HCT116 (cell line): ENCODE measurements around the gene CD160. TPM values are rescaled to one million over a fixed set of nuclear protein-coding genes. Genes with fewer than 3 reads are reported as not detected.

Experiments used
- ATAC-seq: fragments of 200-7000 bp; cut with Tn5 transposase; 2 replicates; pipeline ENCODE4 v1.9.1; 2020; ENCODE audit warnings: mild to moderate bottlenecking, moderate library complexity
- BruUV-seq: library from RNA; stranded (reverse); fragments of 400-500 nt; replicated peaks from 2 replicates; lab custom pipeline; 2021; lab: Mats Ljungman, UMichigan
- CTCF ChIA-PET: fragments of 300-600 bp; sonication (Branson Sonifier 250); formaldehyde crosslinking; loops from one replicate; lab custom pipeline; 2021; ENCODE audit warnings: antibody characterized with exemption; lab: Charles Lee
- POLR2A ChIA-PET: fragments of 300-600, 350-600 bp; sonication (Branson Sonifier 250); formaldehyde crosslinking; loops from one replicate; lab custom pipeline; 2021; ENCODE audit warnings: antibody characterized with exemption; lab: Charles Lee
- RAD21 ChIA-PET, 2 experiments: fragments of 300-600 bp; sonication (Branson Sonifier 250); formaldehyde crosslinking; loops; one replicate each; lab custom pipeline; 2023; ENCODE audit warnings: low total read pairs in 2 of 2; ENCODE audit not compliant: uncharacterized antibody in 2 of 2, unreplicated experiment in 2 of 2, low non-redundant PET in 1 of 2; lab: Charles Lee
- DNase-seq: peaks from one replicate; pipeline ENCODE4 v3.0.0-alpha.2; 2010; ENCODE audit warnings: low read depth, low spot score
- H2AFZ ChIP-seq: fragments of 200-600 bp; shearing (Covaris generic), sonication (generic); 2 replicates; pipeline ENCODE4 v1.6.1; 2017; ENCODE audit warnings: low read depth, mixed run types, mixed read lengths, antibody characterized with exemption, low read length; ENCODE audit not compliant: poor library complexity, severe bottlenecking
- H3K27ac ChIP-seq: 2 replicates; pipeline ENCODE4 v1.5.1; 2012; ENCODE audit warnings: low read depth, low read length
- H3K27me3 ChIP-seq: fragments of 200-600 bp; sonication (generic); 2 replicates; pipeline ENCODE4 v1.6.1; 2016; ENCODE audit warnings: mixed run types, low read length, mixed read lengths; ENCODE audit not compliant: insufficient read depth
- H3K36me3 ChIP-seq, 2 experiments: fragments of 200-500 bp in 1 of 2; fragments of 200-600 bp in 1 of 2; sonication (Bioruptor generic) in 1 of 2; sonication (generic) in 1 of 2; 2 replicates each; pipeline versions ENCODE4 v1.5.1 to v1.6.1; 2014 to 2016; ENCODE audit warnings: low read length in 2 of 2, inconsistent platforms in 1 of 2, mixed read lengths in 1 of 2, mixed run types in 1 of 2; ENCODE audit not compliant: insufficient read depth in 2 of 2, control insufficient read depth in 1 of 2
- H3K4me1 ChIP-seq, 2 experiments: fragments of 200-600 bp in 1 of 2; sonication (generic) in 1 of 2; 2 replicates each; pipeline versions ENCODE4 v1.5.1 to v1.6.1; 2012 to 2017; ENCODE audit warnings: low read length in 2 of 2, inconsistent platforms in 1 of 2, mild to moderate bottlenecking in 1 of 2, mixed read lengths in 1 of 2, mixed run types in 1 of 2, moderate library complexity in 1 of 2; ENCODE audit not compliant: insufficient read depth in 2 of 2, control insufficient read depth in 1 of 2
- H3K4me2 ChIP-seq: fragments of 200-600 bp; sonication (generic); 2 replicates; pipeline ENCODE4 v1.6.1; 2017; ENCODE audit warnings: mixed run types, low read length, mixed read lengths
- H3K4me3 ChIP-seq, 2 experiments: fragments of 200-600 bp in 1 of 2; sonication (generic) in 1 of 2; replicated peaks in 1 of 2; 2 replicates each; pipeline ENCODE4 v1.5.1; 2011 to 2016; ENCODE audit warnings: low read length in 2 of 2, control low read depth in 1 of 2, low read depth in 1 of 2, mild to moderate bottlenecking in 1 of 2, mixed read lengths in 1 of 2, mixed run types in 1 of 2
- H3K79me2 ChIP-seq: fragments of 200-600 bp; sonication (generic); 2 replicates; pipeline ENCODE4 v1.6.1; 2017; ENCODE audit warnings: mild to moderate bottlenecking, mixed run types, low read length, moderate library complexity, mixed read lengths; ENCODE audit not compliant: insufficient read depth
- H3K9ac ChIP-seq: fragments of 200-600 bp; sonication (generic); 2 replicates; pipeline ENCODE4 v1.6.1; 2016; ENCODE audit warnings: low read length, mixed read lengths
- H3K9me2 ChIP-seq: fragments of 200-600 bp; sonication (generic), shearing (Covaris generic); 2 replicates; pipeline ENCODE4 v1.6.1; 2017; ENCODE audit warnings: mixed run types, mild to moderate bottlenecking, moderate library complexity; ENCODE audit not compliant: insufficient read depth
- H3K9me3 ChIP-seq, 2 experiments: fragments of 200-500 bp in 1 of 2; fragments of 200-600 bp in 1 of 2; sonication (Bioruptor generic) in 1 of 2; sonication (generic) in 1 of 2; 2 replicates each; pipeline ENCODE4 v1.6.1; 2014 to 2017; ENCODE audit warnings: low read length in 2 of 2, mixed read lengths in 2 of 2, inconsistent platforms in 1 of 2, low read depth in 1 of 2, mild to moderate bottlenecking in 1 of 2, mixed run types in 1 of 2, moderate library complexity in 1 of 2; ENCODE audit not compliant: control insufficient read depth in 1 of 2, insufficient read depth in 1 of 2
- H4K20me1 ChIP-seq: fragments of 200-600 bp; sonication (generic), shearing (Covaris generic); 2 replicates; pipeline ENCODE4 v1.6.1; 2017; ENCODE audit warnings: mixed run types, mild to moderate bottlenecking, moderate library complexity; ENCODE audit not compliant: insufficient read depth
- ATF3 ChIP-seq: IDR thresholded peaks from 2 replicates; pipeline ENCODE4 v1.6.1; 2012
- CBX3 ChIP-seq: IDR thresholded peaks from 2 replicates; pipeline ENCODE4 v1.6.1; 2012; ENCODE audit warnings: low read depth
- REST ChIP-seq: IDR thresholded peaks from 2 replicates; pipeline ENCODE4 v1.6.1; 2012; ENCODE audit warnings: low read depth
- intact Hi-C: fragments of 100-400 bp; cut with micrococcal nuclease; formaldehyde crosslinking; loops from 2 replicates; pipeline ENCODE4 v1.10.0; 2022
- total RNA-seq: library from RNA; stranded (reverse); gene quantifications from one replicate; pipeline ENCODE4 v1.2.1, GENCODE V29; 2021; ENCODE audit not compliant: unreplicated experiment

CD160 gene
- total RNA-seq, 1 experiment from 2014 or later: not detected

- RAD21 ChIA-PET: no interaction called here
- no TSS peak for BruUV-seq
- no peak overlapping the region for H3K9ac ChIP-seq
- H3K36me3 ChIP-seq: no peaks in the 10 kb centered on the region
- ATAC-seq (no peak), DNase-seq (no peak)
- no peak overlapping the region for H3K27ac ChIP-seq
- no peak overlapping the region for H3K4me3 ChIP-seq
- POLR2A ChIA-PET: no interaction called here
- no peak overlapping the region for H3K4me2 ChIP-seq
- no peaks in the 10 kb centered on the region for H4K20me1 ChIP-seq
- peaks cover under 1 to 9% of the 10 kb centered on the region in 2 experiments; a peak in 2 of 4 replicates for H3K4me1 ChIP-seq
- TF ChIP-seq ATF3 (no peak), REST (no peak), CBX3 (no peak)
- TF ChIP-seq, all 23 proteins: peak for 0
- no peaks in the 10 kb centered on the region for H3K9me3 ChIP-seq
- no peak overlapping the region for H2AFZ ChIP-seq
- H3K27me3 ChIP-seq: no peaks in the 10 kb centered on the region
- H3K79me2 ChIP-seq: peaks cover 8% of the 10 kb centered on the region
- no peaks in the 10 kb centered on the region for H3K9me2 ChIP-seq
- intact Hi-C loops: no loop called here
- CTCF ChIA-PET: no interaction called here
Measured at GRCh38 chr1:145788580-145788979, 69.3 kb downstream of the CD160 start.

Other genes starting within 250 kb of the CD160 start
- gene GPR89A, start 111.5 kb upstream of the CD160 start, total RNA-seq: 19.5 TPM
- gene PDZK1, start 12.1 kb upstream of the CD160 start, total RNA-seq: 0.27 TPM
- gene RNF115, start 104.6 kb downstream of the CD160 start, total RNA-seq: 9.5 TPM
- gene POLR3C, start 104.7 kb downstream of the CD160 start, total RNA-seq: 25.4 TPM
- 1.8 TPM for gene NUDT17, start 126.1 kb downstream of the CD160 start, total RNA-seq
- 31.2 TPM for gene PIAS3, start 139.6 kb downstream of the CD160 start, total RNA-seq
- gene ANKRD35, start 166.4 kb downstream of the CD160 start, total RNA-seq: not detected
- gene ITGA10, start 190.6 kb downstream of the CD160 start, total RNA-seq: 0.86 TPM
- gene PEX11B, start 199.2 kb downstream of the CD160 start, total RNA-seq: 20.9 TPM
- gene RBM8A, start 208.0 kb downstream of the CD160 start, total RNA-seq: 195 TPM
- 12.4 TPM for gene LIX1L, start 238.5 kb downstream of the CD160 start, total RNA-seq
- gene ANKRD34A, start 245.1 kb downstream of the CD160 start, total RNA-seq: 1.1 TPM
- 17.9 TPM for gene POLR3GL, start 245.2 kb downstream of the CD160 start, total RNA-seq